Neural crest cell (in vitro differentiated cells): ENCODE results near the gene PARM1. TPM values are rescaled to one million over a fixed set of nuclear protein-coding genes. Genes with fewer than 3 reads are reported as not detected.

Experiments used
- DNase-seq: peaks from one replicate; pipeline ENCODE4 v3.0.0; 2021; ENCODE audit warnings: low read depth, mixed read lengths, low spot score
- H3K27ac Mint-ChIP-seq: one replicate; pipeline ENCODE4 v1.8.0; 2021; ENCODE audit warnings: mild to moderate bottlenecking, mixed read lengths; ENCODE audit not compliant: unreplicated experiment
- H3K27me3 Mint-ChIP-seq: 2 replicates; pipeline ENCODE4 v1.8.0; 2021; ENCODE audit warnings: low read depth, mild to moderate bottlenecking, mixed read lengths
- H3K36me3 Mint-ChIP-seq: 2 replicates; pipeline ENCODE4 v1.8.0; 2021; ENCODE audit warnings: low read depth, mild to moderate bottlenecking, mixed read lengths
- H3K4me1 Mint-ChIP-seq: 2 replicates; pipeline ENCODE4 v1.8.0; 2021; ENCODE audit warnings: mixed read lengths
- H3K4me3 Mint-ChIP-seq: one replicate; pipeline ENCODE4 v1.8.0; 2021; ENCODE audit warnings: mild to moderate bottlenecking, mixed read lengths
- H3K9me3 Mint-ChIP-seq: 2 replicates; pipeline ENCODE4 v1.8.0; 2021; ENCODE audit warnings: mixed read lengths
- total RNA-seq: library from RNA; stranded (reverse); gene quantifications from 2 replicates; pipeline ENCODE4 v1.2.1, GENCODE V29; 2021
- TF ChIP-seq, protein P1 (sequence below): fragments of 200-600 bp; sonication (generic); conservative IDR thresholded peaks from 2 replicates; pipeline ENCODE4 v1.5.0; 2021; ENCODE audit warnings: antibody characterized with exemption, mild to moderate bottlenecking

PARM1 gene
- total RNA-seq, 1 donor from 2014 or later: 0.96 TPM

DNA sequence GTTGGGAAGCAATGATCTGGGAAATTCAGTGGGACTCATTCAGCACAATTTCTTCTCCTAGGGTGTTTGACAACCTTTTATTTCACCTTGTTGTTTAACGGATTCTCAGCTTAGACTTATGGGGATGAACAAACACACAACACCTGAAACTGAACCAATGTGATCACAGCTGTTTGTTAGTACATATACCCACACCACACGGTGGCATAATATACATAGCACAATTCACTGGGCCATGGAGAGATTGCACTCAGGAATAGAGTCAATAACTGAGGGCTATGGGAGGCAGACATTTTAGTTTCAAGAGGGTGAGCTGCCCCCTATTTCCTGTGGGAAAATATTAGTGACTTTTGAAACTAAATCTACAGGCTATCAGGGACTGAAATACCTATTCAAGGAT lies 148.0 kb downstream of the PARM1 start:
- TF ChIP-seq, protein P1, sequence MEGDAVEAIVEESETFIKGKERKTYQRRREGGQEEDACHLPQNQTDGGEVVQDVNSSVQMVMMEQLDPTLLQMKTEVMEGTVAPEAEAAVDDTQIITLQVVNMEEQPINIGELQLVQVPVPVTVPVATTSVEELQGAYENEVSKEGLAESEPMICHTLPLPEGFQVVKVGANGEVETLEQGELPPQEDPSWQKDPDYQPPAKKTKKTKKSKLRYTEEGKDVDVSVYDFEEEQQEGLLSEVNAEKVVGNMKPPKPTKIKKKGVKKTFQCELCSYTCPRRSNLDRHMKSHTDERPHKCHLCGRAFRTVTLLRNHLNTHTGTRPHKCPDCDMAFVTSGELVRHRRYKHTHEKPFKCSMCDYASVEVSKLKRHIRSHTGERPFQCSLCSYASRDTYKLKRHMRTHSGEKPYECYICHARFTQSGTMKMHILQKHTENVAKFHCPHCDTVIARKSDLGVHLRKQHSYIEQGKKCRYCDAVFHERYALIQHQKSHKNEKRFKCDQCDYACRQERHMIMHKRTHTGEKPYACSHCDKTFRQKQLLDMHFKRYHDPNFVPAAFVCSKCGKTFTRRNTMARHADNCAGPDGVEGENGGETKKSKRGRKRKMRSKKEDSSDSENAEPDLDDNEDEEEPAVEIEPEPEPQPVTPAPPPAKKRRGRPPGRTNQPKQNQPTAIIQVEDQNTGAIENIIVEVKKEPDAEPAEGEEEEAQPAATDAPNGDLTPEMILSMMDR: no peak
- H3K27me3 Mint-ChIP-seq: no peaks in the 10 kb centered on the region
- H3K4me3 Mint-ChIP-seq: no peak overlapping the region
- DNase-seq: no peak
- H3K27ac Mint-ChIP-seq: no peak overlapping the region
- peaks cover 17% of the 10 kb centered on the region for H3K36me3 Mint-ChIP-seq
- H3K4me1 Mint-ChIP-seq: peaks cover 6% of the 10 kb centered on the region
- peaks cover 3% of the 10 kb centered on the region for H3K9me3 Mint-ChIP-seq

DNA sequence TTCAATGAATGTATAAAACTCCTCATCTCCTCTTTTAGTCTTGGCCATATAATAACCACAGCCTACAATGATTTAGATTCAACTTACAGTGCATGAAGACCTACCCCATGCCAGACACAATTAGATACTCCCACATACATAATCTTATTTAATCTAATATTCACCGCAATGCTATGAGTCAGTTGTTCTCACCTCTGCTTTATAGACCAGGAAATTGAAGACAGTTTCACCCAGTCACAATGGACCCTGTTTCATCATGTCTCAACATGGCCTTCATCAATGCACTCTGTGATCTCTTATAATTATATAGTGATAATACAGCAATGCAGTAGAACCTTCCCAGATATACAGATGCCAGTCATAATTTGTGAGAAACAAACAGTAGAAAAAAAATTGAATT lies 148.6 kb downstream of the PARM1 start:
- Mint-ChIP-seq H3K36me3 (peaks cover 19% of the 10 kb centered on the region), H3K27ac (no peak overlapping the region), H3K9me3 (peaks cover 3% of the 10 kb centered on the region), H3K4me3 (no peak overlapping the region), H3K27me3 (no peaks in the 10 kb centered on the region), H3K4me1 (peaks cover 6% of the 10 kb centered on the region)
- TF ChIP-seq, protein P1: no peak
- no peak for DNase-seq

DNA sequence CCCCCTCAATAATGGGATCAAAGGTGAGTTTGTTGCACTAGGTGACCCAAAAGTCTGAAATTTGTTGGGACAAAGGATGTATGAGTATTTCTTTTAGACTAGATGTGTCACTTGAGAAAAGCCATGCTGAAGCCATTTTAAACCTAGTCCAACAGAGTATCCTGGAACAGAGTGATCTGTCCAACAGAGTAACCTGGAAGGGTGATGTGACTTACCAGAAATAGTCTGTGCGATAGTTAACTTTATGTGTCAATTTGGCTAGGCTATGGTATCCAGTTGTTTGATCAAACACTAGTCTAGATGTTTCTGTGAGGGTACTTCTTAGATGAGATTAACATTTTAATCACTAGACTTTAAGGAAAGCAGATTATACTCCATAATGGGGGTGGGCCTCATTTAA lies 154.5 kb downstream of the PARM1 start:
- H3K4me3 Mint-ChIP-seq: no peak overlapping the region
- H3K27ac Mint-ChIP-seq: no peak overlapping the region
- TF ChIP-seq, protein P1: no peak

DNA sequence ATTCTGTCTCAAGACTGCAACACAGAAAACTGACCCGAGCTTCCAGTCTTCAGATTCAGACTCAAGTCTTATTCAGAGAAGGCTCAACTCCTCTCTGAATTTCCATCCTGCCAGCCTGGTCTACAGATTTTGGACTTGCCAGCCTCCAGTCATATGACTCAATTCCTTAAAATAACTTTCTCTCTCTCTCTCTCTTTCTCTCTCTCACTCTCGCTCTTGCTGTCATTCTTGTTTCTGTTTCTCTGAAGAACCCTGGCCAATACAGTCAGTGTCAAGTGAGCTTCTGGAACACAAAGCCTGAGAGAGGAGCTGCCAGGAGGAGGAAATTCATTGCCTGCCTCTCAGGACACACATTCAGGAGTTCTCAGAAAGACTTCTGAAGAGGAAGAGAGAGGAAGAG lies 154.9 kb downstream of the PARM1 start:
- H3K9me3 Mint-ChIP-seq: peaks cover 11% of the 10 kb centered on the region
- H3K27ac Mint-ChIP-seq: no peak overlapping the region
- DNase-seq: no peak
- no peak overlapping the region for H3K4me3 Mint-ChIP-seq
- TF ChIP-seq, protein P1: no peak
- H3K36me3 Mint-ChIP-seq: peaks cover 19% of the 10 kb centered on the region
- no peaks in the 10 kb centered on the region for H3K27me3 Mint-ChIP-seq
- H3K4me1 Mint-ChIP-seq: peaks cover 6% of the 10 kb centered on the region

More for the DNA sequence above, 154.5 kb downstream of the PARM1 start:
- Mint-ChIP-seq H3K27me3 (no peaks in the 10 kb centered on the region), H3K36me3 (peaks cover 16% of the 10 kb centered on the region), H3K9me3 (peaks cover 8% of the 10 kb centered on the region), H3K4me1 (peaks cover 6% of the 10 kb centered on the region)
- DNase-seq: no peak

DNA sequence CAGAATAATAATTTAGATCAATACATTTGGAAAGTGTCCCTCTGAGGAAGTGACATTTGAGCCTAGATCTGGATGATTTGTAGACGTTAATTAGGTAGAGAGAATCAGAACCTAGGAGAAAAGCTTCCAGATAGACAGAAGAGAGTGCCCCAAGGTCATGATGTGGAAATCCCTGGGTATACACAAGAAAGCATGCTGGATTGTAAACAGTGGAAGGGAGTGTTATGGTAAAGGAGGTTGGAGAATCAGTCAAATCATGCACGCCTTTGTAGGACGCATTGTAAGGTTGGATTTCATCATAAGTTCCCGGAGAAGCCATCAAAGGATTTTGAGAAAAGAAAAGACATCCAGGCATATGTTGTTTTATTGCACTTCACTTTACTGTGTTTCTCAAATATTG lies 156.3 kb downstream of the PARM1 start:
- no peaks in the 10 kb centered on the region for H3K4me1 Mint-ChIP-seq
- no peak for DNase-seq
- H3K4me3 Mint-ChIP-seq: no peak overlapping the region
- peaks cover 13% of the 10 kb centered on the region for H3K9me3 Mint-ChIP-seq
- no peaks in the 10 kb centered on the region for H3K27me3 Mint-ChIP-seq
- H3K27ac Mint-ChIP-seq: no peak overlapping the region
- TF ChIP-seq, protein P1: no peak
- peaks cover 19% of the 10 kb centered on the region for H3K36me3 Mint-ChIP-seq

DNA sequence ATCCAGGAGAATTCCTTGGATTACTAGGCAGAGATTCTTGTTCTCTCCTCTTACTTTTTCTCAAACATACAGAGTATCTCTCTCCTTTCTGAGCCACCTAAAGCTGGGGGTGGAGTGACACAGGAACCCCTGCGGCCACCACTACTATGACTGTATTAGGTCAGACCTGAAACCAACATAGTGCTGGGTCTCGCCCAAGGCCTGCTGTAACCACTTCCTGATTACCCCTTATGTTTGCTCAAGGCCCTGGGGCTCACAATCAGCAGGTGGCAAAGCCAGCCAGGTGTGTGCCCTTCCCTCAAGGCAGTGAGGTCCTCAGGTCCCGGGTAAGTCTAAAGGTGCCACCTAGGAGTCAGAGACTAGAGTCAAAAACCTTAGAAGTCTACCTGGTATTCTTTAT lies 166.4 kb downstream of the PARM1 start:
- H3K36me3 Mint-ChIP-seq: peaks cover 31% of the 10 kb centered on the region
- no peak overlapping the region for H3K27ac Mint-ChIP-seq
- no peak overlapping the region for H3K4me3 Mint-ChIP-seq
- no peaks in the 10 kb centered on the region for H3K27me3 Mint-ChIP-seq
- H3K4me1 Mint-ChIP-seq: no peaks in the 10 kb centered on the region
- TF ChIP-seq, protein P1: no peak
- no peak for DNase-seq
- H3K9me3 Mint-ChIP-seq: peaks cover 31% of the 10 kb centered on the region
